NCI-H2081 treated with DMSO at 0.1 percent for 48 hours (cell line): ENCODE data around the gene APOD.
A peak's percentile ranks its signal among the peaks of the same experiment; 100 is the strongest.

ENCODE experiments used
- DNase-seq: peaks from one replicate; lab custom pipeline; 2025; lab: John Stamatoyannopoulos, UW

Gene APOD

GRCh38 chr3:195524171-195524896 is 59.4 kb downstream of the APOD start:
- no peak for DNase-seq

- peak; percentile 22 for DNase-seq
Measured at GRCh38 chr3:195522254-195523023, 61.3 kb downstream of the APOD start.
